Measurements from ENCODE around the gene BEGAIN. TPM values are rescaled to one million over a fixed set of nuclear protein-coding genes. Genes with fewer than 3 reads are reported as not detected.

The BEGAIN gene
- total RNA-seq, 1 experiment from 2014 or later, result 1.8 TPM

- no peak for DNase-seq (ENCODE audit: low spot score)
Measured at GRCh38 chr14:100581228-100582145, 5.7 kb downstream of the BEGAIN start.

- DNase-seq (ENCODE audit: low spot score), result no peak
Measured at GRCh38 chr14:100580316-100581227, 6.6 kb downstream of the BEGAIN start.

- DNase-seq (ENCODE audit: low spot score), result no peak
Measured at GRCh38 chr14:100578552-100578951, 8.7 kb downstream of the BEGAIN start.

- DNase-seq (ENCODE audit: low spot score), result no peak
Measured at GRCh38 chr14:100577986-100578431, 9.2 kb downstream of the BEGAIN start.

- no peak for DNase-seq (ENCODE audit: low spot score)
Measured at GRCh38 chr14:100577321-100577985, 9.8 kb downstream of the BEGAIN start.

GRCh38 chr14:100576091-100577085, 10.8 kb downstream of the BEGAIN start:
- no peak for DNase-seq (ENCODE audit: low spot score)

GRCh38 chr14:100575266-100575995, 11.8 kb downstream of the BEGAIN start:
- no peak for DNase-seq (ENCODE audit: low spot score)

GRCh38 chr14:100574642-100575031, 12.6 kb downstream of the BEGAIN start:
- DNase-seq (ENCODE audit: low spot score), result no peak

- DNase-seq (ENCODE audit: low spot score), result no peak
Measured at GRCh38 chr14:100573757-100574641, 13.2 kb downstream of the BEGAIN start.

GRCh38 chr14:100573002-100573756, 14.0 kb downstream of the BEGAIN start:
- no peak for DNase-seq (ENCODE audit: low spot score)

- no peak for DNase-seq (ENCODE audit: low spot score)
Measured at GRCh38 chr14:100572543-100572942, 14.7 kb downstream of the BEGAIN start.

GRCh38 chr14:100571837-100572236, 15.4 kb downstream of the BEGAIN start:
- DNase-seq (ENCODE audit: low spot score), result no peak

- DNase-seq (ENCODE audit: low spot score), result no peak
Measured at GRCh38 chr14:100570726-100571454, 16.3 kb downstream of the BEGAIN start.

GRCh38 chr14:100569734-100570286, 17.4 kb downstream of the BEGAIN start:
- no peak for DNase-seq (ENCODE audit: low spot score)

GRCh38 chr14:100568998-100569733, 18.1 kb downstream of the BEGAIN start:
- no peak for DNase-seq (ENCODE audit: low spot score)
